Measurements from ENCODE around the gene DVL1. TPM values are rescaled to one million over a fixed set of nuclear protein-coding genes. Genes with fewer than 3 reads are reported as not detected.

Gene DVL1
- total and polyA plus RNA-seq, 9 of the 15 experiments (the other 6 are each of a cell fraction or from before 2014, with no cell fraction given): 0.62 to 135 (median 24.3) TPM

DNA sequence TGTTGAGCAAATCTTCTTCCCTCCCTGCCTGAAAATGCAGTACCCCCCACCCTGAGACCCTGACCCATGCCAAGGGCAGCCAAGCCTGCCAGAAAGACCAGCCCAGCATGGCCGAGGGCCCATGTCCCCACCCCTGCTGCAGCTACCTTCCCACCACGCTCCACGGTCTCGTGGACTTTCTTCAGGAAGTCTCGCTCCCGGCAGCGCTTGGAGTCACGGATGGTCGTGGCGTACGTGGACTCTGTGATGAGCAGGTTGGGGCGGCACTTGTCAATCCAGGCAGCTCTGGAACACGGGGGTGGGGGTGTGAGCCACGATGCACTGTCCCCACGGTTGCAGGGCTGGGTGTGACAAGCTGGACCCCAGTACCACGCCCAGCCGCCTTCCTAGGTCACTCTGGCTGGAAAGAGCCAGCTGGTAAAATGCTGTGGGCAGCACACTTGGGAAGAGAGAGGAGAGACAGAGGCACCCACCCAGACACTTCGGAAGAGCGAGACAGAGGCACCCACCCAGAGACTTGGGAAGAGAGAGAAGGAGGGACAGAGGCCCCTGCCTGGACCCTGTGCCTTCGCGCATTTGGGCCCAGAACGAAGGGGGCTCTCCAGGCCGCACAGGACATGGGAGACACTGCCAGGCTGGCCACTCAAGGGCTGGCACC is 34.4 kb downstream of the DVL1 start (continued):
- TF ChIP-seq ZNF12 (CRISPR knock-in tag; IDR thresholded peaks at IDR 0.05) (no peak), FOXM1 (IDR thresholded peaks at IDR 0.05; ENCODE audit: low read depth) (no peak), FOXM1 (CRISPR knock-in tag; IDR thresholded peaks at IDR 0.05; ENCODE audit: low read depth) (no peak), SREBF2 (CRISPR knock-in tag; IDR thresholded peaks at IDR 0.05) (no peak), ZNF507 (tag; conservative IDR thresholded peaks at IDR 0.05) (no peak), LCOR (CRISPR knock-in tag; IDR thresholded peaks at IDR 0.05) (no peak), ZSCAN32 (CRISPR knock-in tag; IDR thresholded peaks at IDR 0.05) (no peak), MAZ (CRISPR knock-in tag; conservative IDR thresholded peaks at IDR 0.05 in 1 of 2, IDR thresholded peaks at IDR 0.05 in 1 of 2) (0 out of 4 replicates have a peak, but pooled peaks of 1 of the 2 experiments have one; percentile 17), POLR2G (IDR thresholded peaks at IDR 0.05; ENCODE audit: low read depth, low read length) (peak; percentile 73), ETS2 (tag; IDR thresholded peaks at IDR 0.05; ENCODE audit: borderline replicate concordance, poor library complexity, severe bottlenecking) (no peak)
- TF ChIP-seq, protein P1, sequence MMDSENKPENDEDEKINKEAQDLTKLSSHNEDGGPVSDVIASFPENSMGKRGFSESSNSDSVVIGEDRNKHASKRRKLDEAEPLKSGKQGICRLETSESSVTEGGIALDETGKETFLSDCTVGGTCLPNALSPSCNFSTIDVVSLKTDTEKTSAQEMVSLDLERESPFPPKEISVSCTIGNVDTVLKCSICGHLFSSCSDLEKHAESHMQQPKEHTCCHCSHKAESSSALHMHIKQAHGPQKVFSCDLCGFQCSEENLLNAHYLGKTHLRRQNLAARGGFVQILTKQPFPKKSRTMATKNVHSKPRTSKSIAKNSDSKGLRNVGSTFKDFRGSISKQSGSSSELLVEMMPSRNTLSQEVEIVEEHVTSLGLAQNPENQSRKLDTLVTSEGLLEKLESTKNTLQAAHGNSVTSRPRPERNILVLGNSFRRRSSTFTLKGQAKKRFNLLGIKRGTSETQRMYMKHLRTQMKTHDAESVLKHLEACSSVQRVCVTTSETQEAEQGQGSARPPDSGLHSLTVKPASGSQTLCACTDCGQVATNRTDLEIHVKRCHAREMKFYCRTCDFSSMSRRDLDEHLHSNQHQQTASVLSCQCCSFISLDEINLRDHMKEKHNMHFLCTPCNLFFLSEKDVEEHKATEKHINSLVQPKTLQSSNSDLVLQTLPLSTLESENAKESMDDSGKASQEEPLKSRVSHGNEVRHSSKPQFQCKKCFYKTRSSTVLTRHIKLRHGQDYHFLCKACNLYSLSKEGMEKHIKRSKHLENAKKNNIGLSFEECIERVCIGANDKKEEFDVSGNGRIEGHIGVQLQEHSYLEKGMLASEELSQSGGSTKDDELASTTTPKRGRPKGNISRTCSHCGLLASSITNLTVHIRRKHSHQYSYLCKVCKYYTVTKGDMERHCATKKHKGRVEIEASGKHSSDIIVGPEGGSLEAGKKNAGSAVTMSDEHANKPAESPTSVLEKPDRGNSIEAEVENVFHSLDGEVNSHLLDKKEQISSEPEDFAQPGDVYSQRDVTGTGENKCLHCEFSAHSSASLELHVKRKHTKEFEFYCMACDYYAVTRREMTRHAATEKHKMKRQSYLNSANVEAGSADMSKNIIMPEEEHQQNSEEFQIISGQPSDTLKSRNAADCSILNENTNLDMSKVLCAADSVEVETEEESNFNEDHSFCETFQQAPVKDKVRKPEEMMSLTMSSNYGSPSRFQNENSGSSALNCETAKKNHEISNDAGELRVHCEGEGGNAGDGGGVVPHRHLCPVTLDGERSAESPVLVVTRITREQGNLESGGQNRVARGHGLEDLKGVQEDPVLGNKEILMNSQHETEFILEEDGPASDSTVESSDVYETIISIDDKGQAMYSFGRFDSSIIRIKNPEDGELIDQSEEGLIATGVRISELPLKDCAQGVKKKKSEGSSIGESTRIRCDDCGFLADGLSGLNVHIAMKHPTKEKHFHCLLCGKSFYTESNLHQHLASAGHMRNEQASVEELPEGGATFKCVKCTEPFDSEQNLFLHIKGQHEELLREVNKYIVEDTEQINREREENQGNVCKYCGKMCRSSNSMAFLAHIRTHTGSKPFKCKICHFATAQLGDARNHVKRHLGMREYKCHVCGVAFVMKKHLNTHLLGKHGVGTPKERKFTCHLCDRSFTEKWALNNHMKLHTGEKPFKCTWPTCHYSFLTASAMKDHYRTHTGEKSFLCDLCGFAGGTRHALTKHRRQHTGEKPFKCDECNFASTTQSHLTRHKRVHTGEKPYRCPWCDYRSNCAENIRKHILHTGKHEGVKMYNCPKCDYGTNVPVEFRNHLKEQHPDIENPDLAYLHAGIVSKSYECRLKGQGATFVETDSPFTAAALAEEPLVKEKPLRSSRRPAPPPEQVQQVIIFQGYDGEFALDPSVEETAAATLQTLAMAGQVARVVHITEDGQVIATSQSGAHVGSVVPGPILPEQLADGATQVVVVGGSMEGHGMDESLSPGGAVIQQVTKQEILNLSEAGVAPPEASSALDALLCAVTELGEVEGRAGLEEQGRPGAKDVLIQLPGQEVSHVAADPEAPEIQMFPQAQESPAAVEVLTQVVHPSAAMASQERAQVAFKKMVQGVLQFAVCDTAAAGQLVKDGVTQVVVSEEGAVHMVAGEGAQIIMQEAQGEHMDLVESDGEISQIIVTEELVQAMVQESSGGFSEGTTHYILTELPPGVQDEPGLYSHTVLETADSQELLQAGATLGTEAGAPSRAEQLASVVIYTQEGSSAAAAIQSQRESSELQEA (IDR thresholded peaks at IDR 0.05; ENCODE audit: low read depth): no peak
- TF ChIP-seq, protein P2, sequence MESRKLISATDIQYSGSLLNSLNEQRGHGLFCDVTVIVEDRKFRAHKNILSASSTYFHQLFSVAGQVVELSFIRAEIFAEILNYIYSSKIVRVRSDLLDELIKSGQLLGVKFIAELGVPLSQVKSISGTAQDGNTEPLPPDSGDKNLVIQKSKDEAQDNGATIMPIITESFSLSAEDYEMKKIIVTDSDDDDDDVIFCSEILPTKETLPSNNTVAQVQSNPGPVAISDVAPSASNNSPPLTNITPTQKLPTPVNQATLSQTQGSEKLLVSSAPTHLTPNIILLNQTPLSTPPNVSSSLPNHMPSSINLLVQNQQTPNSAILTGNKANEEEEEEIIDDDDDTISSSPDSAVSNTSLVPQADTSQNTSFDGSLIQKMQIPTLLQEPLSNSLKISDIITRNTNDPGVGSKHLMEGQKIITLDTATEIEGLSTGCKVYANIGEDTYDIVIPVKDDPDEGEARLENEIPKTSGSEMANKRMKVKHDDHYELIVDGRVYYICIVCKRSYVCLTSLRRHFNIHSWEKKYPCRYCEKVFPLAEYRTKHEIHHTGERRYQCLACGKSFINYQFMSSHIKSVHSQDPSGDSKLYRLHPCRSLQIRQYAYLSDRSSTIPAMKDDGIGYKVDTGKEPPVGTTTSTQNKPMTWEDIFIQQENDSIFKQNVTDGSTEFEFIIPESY (CRISPR knock-in tag; IDR thresholded peaks at IDR 0.05): no peak
